SH-SY5Y (cell line): Measurements from ENCODE around the gene GRN.

Experiments used
- GATA2 ChIP-seq: IDR thresholded peaks from 2 replicates; pipeline ENCODE4 v1.6.1; 2011; ENCODE audit warnings: mild to moderate bottlenecking, low read depth, low read length
- GATA3 ChIP-seq: IDR thresholded peaks from 2 replicates; pipeline ENCODE4 v1.6.1; 2011; ENCODE audit warnings: low read depth, mild to moderate bottlenecking, low read length, moderate library complexity

GRN gene

GRCh38 chr17:44344939-44345453, at the start of gene GRN:
GRN (plus strand) TSS chr17:44345302; CDS start chr17:44349165, 3,863 bp downstream.
- TF ChIP-seq GATA3 (no peak), GATA2 (no peak)

GRCh38 chr17:44297975-44298374, 47.1 kb upstream of the GRN start:
- TF ChIP-seq GATA2 (no peak), GATA3 (no peak)

GRCh38 chr17:44304651-44305050, 40.5 kb upstream of the GRN start:
- TF ChIP-seq GATA2 (no peak), GATA3 (no peak)

DNA sequence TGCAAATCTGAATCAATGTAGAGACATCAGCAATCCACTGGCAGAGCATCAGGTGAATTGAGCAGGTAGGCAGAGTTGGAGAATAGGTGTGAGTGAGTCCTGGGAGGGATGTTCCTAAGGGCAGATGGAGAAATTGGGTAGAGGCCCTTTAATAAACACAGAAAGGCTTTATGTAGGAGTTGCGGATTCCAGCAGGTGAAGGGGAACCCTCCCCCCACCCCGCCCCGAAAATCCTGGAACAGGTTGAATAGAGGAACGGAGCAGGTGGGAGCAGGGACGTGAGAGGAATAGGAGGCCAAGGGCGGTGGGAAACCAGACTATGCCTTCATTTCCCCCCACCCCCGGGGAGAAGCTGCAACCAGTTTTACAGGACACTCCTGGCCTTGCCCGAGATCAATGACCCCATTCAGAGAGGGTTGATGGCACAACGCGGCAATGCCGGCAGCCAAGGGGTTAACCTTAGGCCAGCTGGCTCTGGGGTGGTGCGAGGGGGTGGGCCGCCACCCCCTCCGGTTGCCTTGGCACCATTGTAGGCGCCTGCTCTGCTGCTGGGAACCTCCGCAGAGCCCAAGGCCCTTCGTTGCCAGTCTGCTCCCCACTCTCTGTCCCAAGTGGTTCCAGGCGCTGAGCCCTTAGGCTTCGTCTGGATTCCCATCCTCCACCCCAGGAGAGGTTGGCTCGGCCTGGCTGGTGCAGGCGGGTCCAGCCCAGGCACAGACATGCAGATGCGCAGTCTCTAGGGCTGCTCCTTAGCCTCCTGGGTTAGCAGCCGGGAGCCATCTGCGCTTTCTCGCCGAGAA, 37.5 kb upstream of the GRN start:
- TF ChIP-seq GATA3 (no peak), GATA2 (no peak; the same call in 1 of the 2 replicates)

GRCh38 chr17:44308320-44308818, 36.7 kb upstream of the GRN start, which contains the start of gene RUNDC3A:
RUNDC3A (plus strand) TSS chr17:44308601; CDS start chr17:44308833, 232 bp downstream.
- TF ChIP-seq GATA2 (no peak), GATA3 (no peak)

- TF ChIP-seq GATA2 (no peak), GATA3 (no peak)
Observed at GRCh38 chr17:44308865-44309264, 36.2 kb upstream of the GRN start.

- TF ChIP-seq GATA2 (no peak), GATA3 (no peak)
Observed at GRCh38 chr17:44309472-44309871, 35.6 kb upstream of the GRN start.

DNA sequence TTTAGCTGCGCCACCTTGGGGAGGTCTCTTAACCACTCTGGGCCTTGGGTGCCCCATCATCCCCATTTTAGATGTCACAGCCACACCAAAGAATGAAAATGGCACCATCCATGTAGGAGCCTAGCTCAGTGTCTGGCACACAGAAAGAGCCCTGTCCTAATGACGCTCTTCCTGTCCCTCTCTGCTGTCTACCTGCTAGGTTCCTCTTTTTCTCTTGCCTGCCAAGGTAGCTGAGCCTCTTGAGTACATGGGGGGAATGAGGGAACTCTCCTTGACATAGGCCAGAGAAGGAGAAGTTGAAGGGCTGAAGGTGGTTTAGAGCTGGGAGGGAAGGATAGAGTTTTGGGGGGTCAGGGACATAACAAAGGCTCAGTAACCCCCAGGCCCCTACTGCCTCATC, 34.9 kb upstream of the GRN start:
- TF ChIP-seq GATA3 (no peak), GATA2 (no peak)

GRCh38 chr17:44310609-44311376, 34.3 kb upstream of the GRN start:
- TF ChIP-seq GATA3: no peak
- no peak for TF ChIP-seq GATA2

- TF ChIP-seq GATA2: no peak
- no peak for TF ChIP-seq GATA3
Observed at GRCh38 chr17:44311562-44312181, 33.4 kb upstream of the GRN start.

DNA sequence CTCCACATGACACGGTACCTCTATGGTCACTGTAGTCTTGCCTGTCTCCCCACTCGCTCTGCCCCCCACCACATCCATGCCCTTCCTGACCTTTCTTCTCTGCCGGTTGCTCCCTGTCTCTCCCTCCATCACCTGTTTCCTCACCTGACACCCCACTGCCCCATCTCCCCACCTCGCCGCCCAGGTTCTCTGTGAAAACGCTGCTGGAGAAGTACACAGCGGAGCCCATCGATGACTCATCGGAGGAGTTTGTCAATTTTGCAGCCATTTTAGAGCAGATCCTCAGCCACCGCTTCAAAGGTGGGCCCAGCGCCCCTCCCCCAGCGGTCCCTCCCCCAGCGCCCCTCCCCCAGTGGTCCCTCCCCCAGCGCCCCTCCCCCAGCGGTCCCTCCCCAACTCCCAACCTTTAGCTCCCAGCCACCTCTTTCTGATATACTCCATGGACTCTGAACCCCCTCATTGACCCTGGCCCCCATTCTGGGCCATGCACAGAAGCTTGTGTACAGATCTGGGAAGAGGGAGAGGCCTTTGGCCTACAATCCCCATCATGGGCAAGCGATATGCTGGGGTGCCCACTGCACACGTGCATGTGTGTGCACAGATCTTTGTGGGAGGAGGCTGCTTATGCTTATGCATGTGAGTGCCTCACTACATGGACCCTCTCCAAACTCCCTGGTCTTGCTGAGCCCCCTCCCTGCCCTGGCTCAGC, 32.6 kb upstream of the GRN start:
- TF ChIP-seq GATA3: no peak
- no peak for TF ChIP-seq GATA2

GRCh38 chr17:44314031-44314430, 31.1 kb upstream of the GRN start:
- TF ChIP-seq GATA3 (no peak), GATA2 (no peak)

DNA sequence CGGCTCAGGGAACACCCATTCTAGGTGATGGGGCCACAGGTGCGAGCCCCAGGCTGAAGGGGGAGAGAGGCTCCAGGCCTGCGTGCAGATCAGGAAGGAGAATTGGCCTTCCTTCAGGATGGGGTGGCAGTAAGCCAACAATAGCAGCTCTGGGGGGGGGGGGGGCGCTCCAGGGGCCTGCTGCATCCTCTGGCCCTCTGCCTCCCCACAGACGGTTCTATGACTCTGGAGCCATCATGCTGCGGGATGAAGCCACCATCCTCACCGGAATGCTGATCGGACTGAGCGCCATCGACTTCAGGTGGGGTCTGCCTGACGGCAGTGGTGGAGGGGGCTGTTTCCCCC, 30.6 kb upstream of the GRN start:
- TF ChIP-seq GATA3: no peak
- no peak for TF ChIP-seq GATA2

- TF ChIP-seq GATA2: no peak
- no peak for TF ChIP-seq GATA3
Observed at GRCh38 chr17:44314869-44315661, 30.0 kb upstream of the GRN start.
